NB4 (cell line): ENCODE results near the gene ANKRD6.

Experiments used
- CTCF ChIP-seq: IDR thresholded peaks from one replicate; pipeline ENCODE4 v1.5.1; 2012; ENCODE audit warnings: low read depth, low read length
- POLR2A ChIP-seq: IDR thresholded peaks from 2 replicates; pipeline ENCODE4 v1.6.1; 2011; ENCODE audit warnings: mild to moderate bottlenecking; ENCODE audit not compliant: insufficient read length; ENCODE audit errors: extremely low read depth

- no peak for TF ChIP-seq CTCF
- TF ChIP-seq POLR2A = no peak
These were observed 76.9 kb downstream of the ANKRD6 start for GRCh38 chr6:89509777-89510281.
